Calu3 (cell line): Measurements from ENCODE around the gene SLC6A19. TPM values are rescaled to one million over a fixed set of nuclear protein-coding genes. Genes with fewer than 3 reads are reported as not detected.

Source experiments
- BruUV-seq: library from RNA; stranded (reverse); fragments of 400-500 nt; replicated peaks from 2 replicates; lab custom pipeline; 2021; lab: Mats Ljungman, UMichigan
- CTCF ChIA-PET: fragments of 300-600 bp; sonication (Branson Sonifier 250); formaldehyde crosslinking; loops from one replicate; lab custom pipeline; 2022; ENCODE audit warnings: antibody characterized with exemption; lab: Charles Lee
- DNase-seq: peaks from one replicate; pipeline ENCODE4 v3.0.0; 2022
- H3K27ac Mint-ChIP-seq: one replicate; pipeline ENCODE4 v1.8.0; 2022; ENCODE audit warnings: mixed read lengths; ENCODE audit not compliant: unreplicated experiment
- H3K27me3 Mint-ChIP-seq: one replicate; pipeline ENCODE4 v1.8.0; 2022; ENCODE audit warnings: mixed read lengths; ENCODE audit not compliant: unreplicated experiment
- H3K36me3 Mint-ChIP-seq: one replicate; pipeline ENCODE4 v1.8.0; 2022; ENCODE audit warnings: mild to moderate bottlenecking, moderate library complexity, mixed read lengths; ENCODE audit not compliant: insufficient read depth, unreplicated experiment
- H3K4me1 Mint-ChIP-seq: one replicate; pipeline ENCODE4 v1.8.0; 2022; ENCODE audit warnings: mild to moderate bottlenecking, low read depth, mixed read lengths; ENCODE audit not compliant: unreplicated experiment
- H3K4me3 Mint-ChIP-seq: one replicate; pipeline ENCODE4 v1.8.0; 2022; ENCODE audit warnings: mild to moderate bottlenecking, low read depth, moderate library complexity, mixed read lengths; ENCODE audit not compliant: unreplicated experiment
- H3K9me3 Mint-ChIP-seq: one replicate; pipeline ENCODE4 v1.8.0; 2022; ENCODE audit warnings: low read depth, mixed read lengths; ENCODE audit not compliant: unreplicated experiment
- intact Hi-C: fragments of 100-400 bp; cut with micrococcal nuclease; formaldehyde crosslinking; loops from one replicate; pipeline ENCODE4 v1.10.0; 2022; ENCODE audit not compliant: unreplicated experiment
- total RNA-seq: library from RNA; stranded (reverse); gene quantifications from 2 replicates; pipeline ENCODE4 v1.2.3, GENCODE V29; 2022
- TF ChIP-seq, protein P1 (sequence below): fragments of 200-600 bp; IDR thresholded peaks from one replicate; pipeline ENCODE4 v1.8.0; 2022; ENCODE audit warnings: antibody characterized with exemption; ENCODE audit not compliant: unreplicated experiment

Gene SLC6A19
- total RNA-seq, 1 experiment from 2014 or later = not detected

DNA sequence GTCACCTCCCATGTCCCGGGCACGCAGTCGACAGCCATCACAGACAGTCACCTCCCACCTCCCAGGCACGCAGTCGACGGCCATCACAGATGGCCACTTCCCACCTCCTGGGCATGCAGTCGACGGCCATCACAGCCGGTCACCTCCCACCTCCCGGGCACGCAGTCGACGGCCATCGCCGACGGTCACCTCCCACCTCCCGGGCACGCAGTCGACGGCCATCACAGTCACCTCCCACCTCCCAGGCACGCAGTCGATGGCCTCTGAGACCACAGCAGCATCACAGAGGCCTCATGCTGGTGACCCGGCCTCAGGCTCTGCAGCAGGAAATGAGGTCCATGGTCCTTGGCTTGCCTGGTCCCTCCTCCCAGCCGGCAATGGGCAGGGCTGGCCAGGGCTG lies 5.5 kb upstream of the SLC6A19 start:
- Mint-ChIP-seq H3K27me3 (peaks cover 35% of the 10 kb centered on the region), H3K27ac (no peak overlapping the region), H3K4me3 (no peak overlapping the region), H3K36me3 (no peaks in the 10 kb centered on the region), H3K9me3 (no peaks in the 10 kb centered on the region), H3K4me1 (no peaks in the 10 kb centered on the region)
- CTCF ChIA-PET = no interaction called here
- intact Hi-C loops = no loop called here
- TF ChIP-seq, protein P1, sequence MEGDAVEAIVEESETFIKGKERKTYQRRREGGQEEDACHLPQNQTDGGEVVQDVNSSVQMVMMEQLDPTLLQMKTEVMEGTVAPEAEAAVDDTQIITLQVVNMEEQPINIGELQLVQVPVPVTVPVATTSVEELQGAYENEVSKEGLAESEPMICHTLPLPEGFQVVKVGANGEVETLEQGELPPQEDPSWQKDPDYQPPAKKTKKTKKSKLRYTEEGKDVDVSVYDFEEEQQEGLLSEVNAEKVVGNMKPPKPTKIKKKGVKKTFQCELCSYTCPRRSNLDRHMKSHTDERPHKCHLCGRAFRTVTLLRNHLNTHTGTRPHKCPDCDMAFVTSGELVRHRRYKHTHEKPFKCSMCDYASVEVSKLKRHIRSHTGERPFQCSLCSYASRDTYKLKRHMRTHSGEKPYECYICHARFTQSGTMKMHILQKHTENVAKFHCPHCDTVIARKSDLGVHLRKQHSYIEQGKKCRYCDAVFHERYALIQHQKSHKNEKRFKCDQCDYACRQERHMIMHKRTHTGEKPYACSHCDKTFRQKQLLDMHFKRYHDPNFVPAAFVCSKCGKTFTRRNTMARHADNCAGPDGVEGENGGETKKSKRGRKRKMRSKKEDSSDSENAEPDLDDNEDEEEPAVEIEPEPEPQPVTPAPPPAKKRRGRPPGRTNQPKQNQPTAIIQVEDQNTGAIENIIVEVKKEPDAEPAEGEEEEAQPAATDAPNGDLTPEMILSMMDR = no peak
- DNase-seq = no peak
- BruUV-seq = no TSS peak

DNA sequence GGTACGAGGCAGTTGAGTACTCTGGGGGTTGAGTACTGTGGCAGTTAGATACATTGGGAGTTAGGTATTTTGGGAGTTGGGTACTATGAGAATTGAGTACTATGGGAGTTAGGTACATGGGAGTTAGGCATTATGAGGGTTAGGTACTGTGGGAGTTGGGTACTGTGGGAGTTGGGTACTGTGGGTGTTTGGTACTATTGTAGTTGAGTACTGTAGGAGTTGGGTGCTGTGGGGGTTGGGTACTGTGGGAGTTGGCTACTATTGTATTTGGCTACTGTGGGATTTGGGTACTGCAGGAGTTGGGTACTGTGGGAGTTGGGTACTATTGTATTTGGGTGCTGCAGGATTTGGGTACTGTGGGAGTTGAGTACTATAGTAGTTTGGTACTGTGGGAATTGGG lies 4.8 kb upstream of the SLC6A19 start:
- no peak overlapping the region for H3K27ac Mint-ChIP-seq
- DNase-seq = no peak
- no peaks in the 10 kb centered on the region for H3K36me3 Mint-ChIP-seq
- H3K4me3 Mint-ChIP-seq = no peak overlapping the region
- TF ChIP-seq, protein P1 = no peak
- no peaks in the 10 kb centered on the region for H3K9me3 Mint-ChIP-seq
- peaks cover 28% of the 10 kb centered on the region for H3K27me3 Mint-ChIP-seq
- intact Hi-C loops = no loop called here
- no TSS peak for BruUV-seq
- CTCF ChIA-PET = interaction anchor here (0.5 kb wide), 1 partner anchor 470 kb away, joined by 3 read pairs; no protein-coding TSS in a partner anchor
- no peaks in the 10 kb centered on the region for H3K4me1 Mint-ChIP-seq

DNA sequence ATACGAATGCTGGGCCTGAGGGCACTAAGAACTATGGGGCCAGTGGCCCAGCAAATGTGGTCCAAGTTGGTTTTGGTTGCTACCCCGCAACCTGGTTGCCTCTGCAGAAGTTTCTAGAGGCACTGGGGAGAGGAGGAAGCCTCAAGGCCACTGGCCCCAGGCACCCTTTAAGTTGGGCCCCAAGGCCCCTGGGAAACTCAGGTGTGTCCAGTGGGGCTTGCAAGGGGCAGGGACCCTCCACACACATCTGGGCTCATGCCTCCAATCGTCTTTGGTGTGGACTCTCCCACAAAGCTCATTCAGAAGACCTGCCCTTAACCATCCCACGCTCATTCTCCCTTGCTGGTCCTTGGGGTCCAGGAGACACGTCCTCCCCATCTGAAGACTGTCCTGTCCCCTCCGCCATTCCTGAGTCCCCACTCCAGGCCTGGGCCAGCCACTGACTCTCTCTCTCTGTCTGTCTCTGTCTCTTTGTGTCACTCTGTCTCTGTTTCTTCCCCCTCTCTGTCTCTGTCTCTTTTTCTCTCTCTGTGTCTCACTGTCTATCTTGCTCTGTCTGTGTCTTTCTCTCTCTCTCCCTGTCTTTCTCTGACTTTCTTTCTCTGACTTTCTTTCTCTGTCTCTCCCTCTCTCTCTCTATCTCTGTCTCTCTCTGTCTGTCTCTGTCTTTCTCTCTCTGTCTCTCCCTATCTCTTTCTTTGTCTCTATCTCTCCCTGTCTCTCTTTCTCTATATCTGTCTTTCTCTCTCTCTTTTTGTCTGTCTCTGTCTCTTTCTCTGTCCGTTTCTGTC lies 3.3 kb upstream of the SLC6A19 start:
- CTCF ChIA-PET = no interaction called here
- Mint-ChIP-seq H3K27ac (no peak overlapping the region), H3K9me3 (no peaks in the 10 kb centered on the region), H3K4me1 (no peaks in the 10 kb centered on the region), H3K27me3 (peaks cover 13% of the 10 kb centered on the region), H3K4me3 (no peak overlapping the region), H3K36me3 (no peaks in the 10 kb centered on the region)
- no TSS peak for BruUV-seq
- TF ChIP-seq, protein P1 = no peak
- intact Hi-C loops = no loop called here
- DNase-seq = no peak

DNA sequence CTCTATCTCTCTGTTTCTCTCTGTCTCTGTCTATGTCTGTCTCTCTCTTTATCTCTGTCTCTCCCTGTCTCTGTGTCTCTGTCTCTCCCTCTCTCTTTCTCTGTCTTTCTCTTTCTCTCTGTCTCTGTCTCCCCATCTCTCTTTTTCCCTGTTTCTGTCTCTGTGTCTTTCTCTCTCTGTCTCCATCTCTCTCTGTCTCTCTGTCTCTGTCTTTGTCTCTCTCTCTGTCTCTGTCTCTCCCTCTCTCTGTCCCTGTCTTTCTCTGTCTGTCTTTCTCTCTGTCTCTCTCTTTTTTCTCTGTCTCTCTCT lies 2.1 kb upstream of the SLC6A19 start:
- CTCF ChIA-PET = no interaction called here
- no peaks in the 10 kb centered on the region for H3K9me3 Mint-ChIP-seq
- no peaks in the 10 kb centered on the region for H3K36me3 Mint-ChIP-seq
- no peak for DNase-seq
- TF ChIP-seq, protein P1 = no peak
- no peak overlapping the region for H3K27ac Mint-ChIP-seq
- intact Hi-C loops = no loop called here
- no peaks in the 10 kb centered on the region for H3K4me1 Mint-ChIP-seq
- H3K27me3 Mint-ChIP-seq = peaks cover 10% of the 10 kb centered on the region
- no TSS peak for BruUV-seq
- no peak overlapping the region for H3K4me3 Mint-ChIP-seq
